Measurements from ENCODE around the gene LRRC15. TPM values are rescaled to one million over a fixed set of nuclear protein-coding genes. Genes with fewer than 3 reads are reported as not detected.

The LRRC15 gene
- total RNA-seq, 1 experiment from 2014 or later: not detected

DNA sequence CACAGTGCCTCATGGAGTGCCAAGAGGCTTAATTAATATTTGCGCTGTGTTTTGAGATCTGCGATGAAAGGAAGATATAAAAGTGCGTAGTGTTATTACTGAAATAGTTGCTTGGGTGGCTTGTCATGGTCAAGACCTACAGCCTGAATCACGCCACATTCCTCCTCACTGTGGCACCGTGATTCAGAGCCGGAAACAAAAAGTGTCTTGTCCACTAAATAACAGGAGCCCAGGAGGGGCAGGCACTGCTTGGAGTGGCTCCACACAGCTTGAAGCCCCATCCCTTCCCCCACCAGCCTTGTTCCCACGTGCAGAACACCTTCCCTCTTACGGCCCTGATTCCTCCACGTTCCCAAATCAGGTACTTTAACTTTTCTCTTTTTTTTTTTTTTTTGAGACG is 1.2 kb upstream of the LRRC15 start:
- TF ChIP-seq, protein P1, sequence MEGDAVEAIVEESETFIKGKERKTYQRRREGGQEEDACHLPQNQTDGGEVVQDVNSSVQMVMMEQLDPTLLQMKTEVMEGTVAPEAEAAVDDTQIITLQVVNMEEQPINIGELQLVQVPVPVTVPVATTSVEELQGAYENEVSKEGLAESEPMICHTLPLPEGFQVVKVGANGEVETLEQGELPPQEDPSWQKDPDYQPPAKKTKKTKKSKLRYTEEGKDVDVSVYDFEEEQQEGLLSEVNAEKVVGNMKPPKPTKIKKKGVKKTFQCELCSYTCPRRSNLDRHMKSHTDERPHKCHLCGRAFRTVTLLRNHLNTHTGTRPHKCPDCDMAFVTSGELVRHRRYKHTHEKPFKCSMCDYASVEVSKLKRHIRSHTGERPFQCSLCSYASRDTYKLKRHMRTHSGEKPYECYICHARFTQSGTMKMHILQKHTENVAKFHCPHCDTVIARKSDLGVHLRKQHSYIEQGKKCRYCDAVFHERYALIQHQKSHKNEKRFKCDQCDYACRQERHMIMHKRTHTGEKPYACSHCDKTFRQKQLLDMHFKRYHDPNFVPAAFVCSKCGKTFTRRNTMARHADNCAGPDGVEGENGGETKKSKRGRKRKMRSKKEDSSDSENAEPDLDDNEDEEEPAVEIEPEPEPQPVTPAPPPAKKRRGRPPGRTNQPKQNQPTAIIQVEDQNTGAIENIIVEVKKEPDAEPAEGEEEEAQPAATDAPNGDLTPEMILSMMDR (IDR thresholded peaks at IDR 0.05; ENCODE audit: unreplicated experiment): no peak
- no peaks in the 10 kb centered on the region for H3K9me3 Mint-ChIP-seq (ENCODE audit: low read depth, unreplicated experiment)
- no peak for DNase-seq
- no peak overlapping the region for H3K4me3 Mint-ChIP-seq (ENCODE audit: low read depth, unreplicated experiment)
- BruUV-seq (replicated peaks): no TSS peak
- H3K36me3 Mint-ChIP-seq (ENCODE audit: insufficient read depth, unreplicated experiment): no peaks in the 10 kb centered on the region
- H3K27me3 Mint-ChIP-seq (ENCODE audit: unreplicated experiment): peaks cover 97% of the 10 kb centered on the region
- CTCF ChIA-PET: interaction anchor here (0.7 kb wide), 1 partner anchor 9 kb away, joined by 7 read pairs; no protein-coding TSS in a partner anchor
- intact Hi-C loops (cut with micrococcal nuclease; ENCODE audit: unreplicated experiment): no loop called here
- H3K27ac Mint-ChIP-seq (ENCODE audit: unreplicated experiment): no peak overlapping the region
- H3K4me1 Mint-ChIP-seq (ENCODE audit: low read depth, unreplicated experiment): peaks cover 12% of the 10 kb centered on the region

- intact Hi-C loops (cut with micrococcal nuclease; ENCODE audit: unreplicated experiment): no loop called here
- CTCF ChIA-PET: interaction anchor here (1.2 to 1.6 kb wide), 2 partner anchors 26 to 265 kb away, joined by 3 to 7 read pairs; partner anchors contain the start of gene TMEM44
- no peak overlapping the region for H3K4me3 Mint-ChIP-seq (ENCODE audit: low read depth, unreplicated experiment)
- no peak for DNase-seq
- H3K9me3 Mint-ChIP-seq (ENCODE audit: low read depth, unreplicated experiment): no peaks in the 10 kb centered on the region
- no peaks in the 10 kb centered on the region for H3K36me3 Mint-ChIP-seq (ENCODE audit: insufficient read depth, unreplicated experiment)
- no peak overlapping the region for H3K27ac Mint-ChIP-seq (ENCODE audit: unreplicated experiment)
- TF ChIP-seq, protein P1 (IDR thresholded peaks at IDR 0.05; ENCODE audit: unreplicated experiment): no peak
- no TSS peak for BruUV-seq (replicated peaks)
- peaks cover 91% of the 10 kb centered on the region for H3K27me3 Mint-ChIP-seq (ENCODE audit: unreplicated experiment)
- H3K4me1 Mint-ChIP-seq (ENCODE audit: low read depth, unreplicated experiment): peaks cover 12% of the 10 kb centered on the region
Observed at GRCh38 chr3:194368918-194369317, 625 bp downstream of the LRRC15 start.

DNA sequence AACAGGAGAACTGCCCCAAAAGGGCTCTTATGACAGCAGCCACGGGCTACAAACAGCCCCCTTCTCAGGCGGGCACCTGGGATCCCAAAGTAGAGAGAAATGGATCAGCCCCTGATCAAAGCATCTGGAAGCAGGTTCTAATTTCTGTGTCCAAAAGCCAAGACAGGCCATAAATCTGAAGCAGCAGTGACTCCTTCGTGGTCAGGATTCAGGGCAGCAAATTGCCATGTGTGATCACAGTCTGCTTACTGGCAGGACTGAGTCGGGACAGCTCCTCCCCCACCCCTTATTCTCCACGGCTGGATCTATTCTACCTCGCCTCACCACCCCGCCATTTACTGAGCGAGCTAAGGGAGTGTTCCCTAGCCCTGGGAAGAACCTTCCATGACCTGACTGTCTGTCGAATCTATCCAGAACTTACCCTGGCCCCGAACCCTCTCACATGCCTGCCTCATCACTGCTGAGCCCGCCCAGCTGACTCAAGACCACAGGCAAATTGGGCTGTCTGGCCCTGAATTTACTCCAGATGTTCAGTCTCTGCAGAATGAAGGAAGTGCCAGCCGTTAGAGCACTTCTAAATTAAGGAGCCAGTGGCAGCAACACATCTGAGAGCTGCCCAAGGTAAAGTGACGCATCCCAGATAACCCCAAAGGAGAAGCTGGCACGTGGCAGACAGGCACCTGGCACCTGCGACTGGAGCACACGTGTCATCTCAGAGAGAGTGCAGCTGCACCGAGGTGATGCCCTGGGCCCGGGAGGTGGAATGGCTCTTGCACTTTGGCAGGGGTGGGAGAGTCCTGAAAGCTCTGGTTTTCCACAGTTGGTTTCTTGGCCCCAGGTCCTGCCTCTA is 1.3 kb downstream of the LRRC15 start:
- no peak overlapping the region for H3K4me3 Mint-ChIP-seq (ENCODE audit: low read depth, unreplicated experiment)
- peaks cover 12% of the 10 kb centered on the region for H3K4me1 Mint-ChIP-seq (ENCODE audit: low read depth, unreplicated experiment)
- no peaks in the 10 kb centered on the region for H3K36me3 Mint-ChIP-seq (ENCODE audit: insufficient read depth, unreplicated experiment)
- DNase-seq: no peak
- H3K9me3 Mint-ChIP-seq (ENCODE audit: low read depth, unreplicated experiment): no peaks in the 10 kb centered on the region
- TF ChIP-seq, protein P1 (IDR thresholded peaks at IDR 0.05; ENCODE audit: unreplicated experiment): no peak
- CTCF ChIA-PET: interaction anchor here (1.6 kb wide), 1 partner anchor 27 kb away, joined by 7 read pairs; no protein-coding TSS in a partner anchor
- no peak overlapping the region for H3K27ac Mint-ChIP-seq (ENCODE audit: unreplicated experiment)
- no TSS peak for BruUV-seq (replicated peaks)
- H3K27me3 Mint-ChIP-seq (ENCODE audit: unreplicated experiment): peaks cover 91% of the 10 kb centered on the region
- intact Hi-C loops (cut with micrococcal nuclease; ENCODE audit: unreplicated experiment): no loop called here

GRCh38 chr3:194365978-194366490 is 3.5 kb downstream of the LRRC15 start:
- Mint-ChIP-seq H3K9me3 (ENCODE audit: low read depth, unreplicated experiment) (no peaks in the 10 kb centered on the region), H3K36me3 (ENCODE audit: insufficient read depth, unreplicated experiment) (no peaks in the 10 kb centered on the region), H3K27ac (ENCODE audit: unreplicated experiment) (no peak overlapping the region), H3K27me3 (ENCODE audit: unreplicated experiment) (peaks cover 94% of the 10 kb centered on the region), H3K4me1 (ENCODE audit: low read depth, unreplicated experiment) (peaks cover 12% of the 10 kb centered on the region), H3K4me3 (ENCODE audit: low read depth, unreplicated experiment) (no peak overlapping the region)
- TF ChIP-seq, protein P1 (IDR thresholded peaks at IDR 0.05; ENCODE audit: unreplicated experiment): no peak
- CTCF ChIA-PET: no interaction called here
- BruUV-seq (replicated peaks): no TSS peak
- DNase-seq: no peak
- intact Hi-C loops (cut with micrococcal nuclease; ENCODE audit: unreplicated experiment): no loop called here

Data from Calu3 (cell line).